H1 (cell line): ENCODE data around the gene MLN. TPM values are rescaled to one million over a fixed set of nuclear protein-coding genes. Genes with fewer than 3 reads are reported as not detected.

Experiments
- EP300 ChIP-seq, 2 experiments: IDR thresholded peaks; 1 replicate in 1 of 2; 2 replicates in 1 of 2; pipeline ENCODE4 v1.6.1; 2011 to 2012; ENCODE audit warnings: low read depth in 2 of 2, low read length in 2 of 2, mild to moderate bottlenecking in 2 of 2, borderline replicate concordance in 1 of 2, inconsistent platforms in 1 of 2, moderate library complexity in 1 of 2
- RFX5 ChIP-seq: IDR thresholded peaks from 2 replicates; pipeline ENCODE4 v1.6.1; 2011; ENCODE audit warnings: low read depth, low read length, improper control_type of control experiment, borderline replicate concordance
- SIRT6 ChIP-seq: IDR thresholded peaks from one replicate; pipeline ENCODE4 v1.7.1; 2012; ENCODE audit warnings: low read length, inconsistent platforms
- polyA plus RNA-seq, 7 experiments: library from polyadenylated mRNA; depleted of rRNA in 3 of 7; stranded (reverse) in 5 of 7; unstranded in 2 of 7; fragments of >200 nt in 5 of 7; fragments of 200-250 nt in 2 of 7; gene quantifications; 1 replicate in 5 of 7; 2 replicates in 1 of 7; 4 replicates in 1 of 7; pipeline versions ENCODE4 v1.2.1 to v1.2.3, GENCODE V29; 2011 to 2013; ENCODE audit warnings: missing spikeins in 2 of 7, mixed read lengths in 2 of 7
- total RNA-seq: library from RNA; stranded (reverse); fragmentation: NEBNext Ultra II Directional; extraction: Animal tissue kit (Norgen Biotek cat#: 25700); gene quantifications from 2 replicates; pipeline ENCODE4 v1.2.1, GENCODE V29; 2021
- TF ChIP-seq, protein P1 (sequence below): fragments of 300-600 bp; sonication (generic); IDR thresholded peaks from 2 replicates; pipeline ENCODE4 v1.7.1; 2012; ENCODE audit warnings: low read length, moderate library complexity, mild to moderate bottlenecking, inconsistent platforms; ENCODE audit not compliant: insufficient replicate concordance

MLN gene
- total and polyA plus RNA-seq, 2 of the 8 experiments (the other 6 are each of a cell fraction or from before 2014, with no cell fraction given), result not detected

GRCh38 chr6:33846226-33846625 lies 42.4 kb upstream of the MLN start (continued):
- TF ChIP-seq, protein P1, sequence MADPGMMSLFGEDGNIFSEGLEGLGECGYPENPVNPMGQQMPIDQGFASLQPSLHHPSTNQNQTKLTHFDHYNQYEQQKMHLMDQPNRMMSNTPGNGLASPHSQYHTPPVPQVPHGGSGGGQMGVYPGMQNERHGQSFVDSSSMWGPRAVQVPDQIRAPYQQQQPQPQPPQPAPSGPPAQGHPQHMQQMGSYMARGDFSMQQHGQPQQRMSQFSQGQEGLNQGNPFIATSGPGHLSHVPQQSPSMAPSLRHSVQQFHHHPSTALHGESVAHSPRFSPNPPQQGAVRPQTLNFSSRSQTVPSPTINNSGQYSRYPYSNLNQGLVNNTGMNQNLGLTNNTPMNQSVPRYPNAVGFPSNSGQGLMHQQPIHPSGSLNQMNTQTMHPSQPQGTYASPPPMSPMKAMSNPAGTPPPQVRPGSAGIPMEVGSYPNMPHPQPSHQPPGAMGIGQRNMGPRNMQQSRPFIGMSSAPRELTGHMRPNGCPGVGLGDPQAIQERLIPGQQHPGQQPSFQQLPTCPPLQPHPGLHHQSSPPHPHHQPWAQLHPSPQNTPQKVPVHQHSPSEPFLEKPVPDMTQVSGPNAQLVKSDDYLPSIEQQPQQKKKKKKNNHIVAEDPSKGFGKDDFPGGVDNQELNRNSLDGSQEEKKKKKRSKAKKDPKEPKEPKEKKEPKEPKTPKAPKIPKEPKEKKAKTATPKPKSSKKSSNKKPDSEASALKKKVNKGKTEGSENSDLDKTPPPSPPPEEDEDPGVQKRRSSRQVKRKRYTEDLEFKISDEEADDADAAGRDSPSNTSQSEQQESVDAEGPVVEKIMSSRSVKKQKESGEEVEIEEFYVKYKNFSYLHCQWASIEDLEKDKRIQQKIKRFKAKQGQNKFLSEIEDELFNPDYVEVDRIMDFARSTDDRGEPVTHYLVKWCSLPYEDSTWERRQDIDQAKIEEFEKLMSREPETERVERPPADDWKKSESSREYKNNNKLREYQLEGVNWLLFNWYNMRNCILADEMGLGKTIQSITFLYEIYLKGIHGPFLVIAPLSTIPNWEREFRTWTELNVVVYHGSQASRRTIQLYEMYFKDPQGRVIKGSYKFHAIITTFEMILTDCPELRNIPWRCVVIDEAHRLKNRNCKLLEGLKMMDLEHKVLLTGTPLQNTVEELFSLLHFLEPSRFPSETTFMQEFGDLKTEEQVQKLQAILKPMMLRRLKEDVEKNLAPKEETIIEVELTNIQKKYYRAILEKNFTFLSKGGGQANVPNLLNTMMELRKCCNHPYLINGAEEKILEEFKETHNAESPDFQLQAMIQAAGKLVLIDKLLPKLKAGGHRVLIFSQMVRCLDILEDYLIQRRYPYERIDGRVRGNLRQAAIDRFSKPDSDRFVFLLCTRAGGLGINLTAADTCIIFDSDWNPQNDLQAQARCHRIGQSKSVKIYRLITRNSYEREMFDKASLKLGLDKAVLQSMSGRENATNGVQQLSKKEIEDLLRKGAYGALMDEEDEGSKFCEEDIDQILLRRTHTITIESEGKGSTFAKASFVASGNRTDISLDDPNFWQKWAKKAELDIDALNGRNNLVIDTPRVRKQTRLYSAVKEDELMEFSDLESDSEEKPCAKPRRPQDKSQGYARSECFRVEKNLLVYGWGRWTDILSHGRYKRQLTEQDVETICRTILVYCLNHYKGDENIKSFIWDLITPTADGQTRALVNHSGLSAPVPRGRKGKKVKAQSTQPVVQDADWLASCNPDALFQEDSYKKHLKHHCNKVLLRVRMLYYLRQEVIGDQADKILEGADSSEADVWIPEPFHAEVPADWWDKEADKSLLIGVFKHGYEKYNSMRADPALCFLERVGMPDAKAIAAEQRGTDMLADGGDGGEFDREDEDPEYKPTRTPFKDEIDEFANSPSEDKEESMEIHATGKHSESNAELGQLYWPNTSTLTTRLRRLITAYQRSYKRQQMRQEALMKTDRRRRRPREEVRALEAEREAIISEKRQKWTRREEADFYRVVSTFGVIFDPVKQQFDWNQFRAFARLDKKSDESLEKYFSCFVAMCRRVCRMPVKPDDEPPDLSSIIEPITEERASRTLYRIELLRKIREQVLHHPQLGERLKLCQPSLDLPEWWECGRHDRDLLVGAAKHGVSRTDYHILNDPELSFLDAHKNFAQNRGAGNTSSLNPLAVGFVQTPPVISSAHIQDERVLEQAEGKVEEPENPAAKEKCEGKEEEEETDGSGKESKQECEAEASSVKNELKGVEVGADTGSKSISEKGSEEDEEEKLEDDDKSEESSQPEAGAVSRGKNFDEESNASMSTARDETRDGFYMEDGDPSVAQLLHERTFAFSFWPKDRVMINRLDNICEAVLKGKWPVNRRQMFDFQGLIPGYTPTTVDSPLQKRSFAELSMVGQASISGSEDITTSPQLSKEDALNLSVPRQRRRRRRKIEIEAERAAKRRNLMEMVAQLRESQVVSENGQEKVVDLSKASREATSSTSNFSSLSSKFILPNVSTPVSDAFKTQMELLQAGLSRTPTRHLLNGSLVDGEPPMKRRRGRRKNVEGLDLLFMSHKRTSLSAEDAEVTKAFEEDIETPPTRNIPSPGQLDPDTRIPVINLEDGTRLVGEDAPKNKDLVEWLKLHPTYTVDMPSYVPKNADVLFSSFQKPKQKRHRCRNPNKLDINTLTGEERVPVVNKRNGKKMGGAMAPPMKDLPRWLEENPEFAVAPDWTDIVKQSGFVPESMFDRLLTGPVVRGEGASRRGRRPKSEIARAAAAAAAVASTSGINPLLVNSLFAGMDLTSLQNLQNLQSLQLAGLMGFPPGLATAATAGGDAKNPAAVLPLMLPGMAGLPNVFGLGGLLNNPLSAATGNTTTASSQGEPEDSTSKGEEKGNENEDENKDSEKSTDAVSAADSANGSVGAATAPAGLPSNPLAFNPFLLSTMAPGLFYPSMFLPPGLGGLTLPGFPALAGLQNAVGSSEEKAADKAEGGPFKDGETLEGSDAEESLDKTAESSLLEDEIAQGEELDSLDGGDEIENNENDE, result no peak
- no peak for TF ChIP-seq SIRT6
- no peak for TF ChIP-seq RFX5
- no peak for TF ChIP-seq EP300 (IDR thresholded peaks at IDR 0.05; ENCODE audit: borderline replicate concordance in 1 of 2, low read depth in 2 of 2, low read length in 2 of 2)
- TF ChIP-seq, all 59 proteins: peak for 0
